ENCODE results near the gene NDUFAF8. TPM values are rescaled to one million over a fixed set of nuclear protein-coding genes. Genes with fewer than 3 reads are reported as not detected.

Gene NDUFAF8
- total and polyA plus RNA-seq, 10 of the 15 experiments (the other 5 are each of a cell fraction or from before 2014, with no cell fraction given), result 22.0 to 307 (median 106) TPM

DNA sequence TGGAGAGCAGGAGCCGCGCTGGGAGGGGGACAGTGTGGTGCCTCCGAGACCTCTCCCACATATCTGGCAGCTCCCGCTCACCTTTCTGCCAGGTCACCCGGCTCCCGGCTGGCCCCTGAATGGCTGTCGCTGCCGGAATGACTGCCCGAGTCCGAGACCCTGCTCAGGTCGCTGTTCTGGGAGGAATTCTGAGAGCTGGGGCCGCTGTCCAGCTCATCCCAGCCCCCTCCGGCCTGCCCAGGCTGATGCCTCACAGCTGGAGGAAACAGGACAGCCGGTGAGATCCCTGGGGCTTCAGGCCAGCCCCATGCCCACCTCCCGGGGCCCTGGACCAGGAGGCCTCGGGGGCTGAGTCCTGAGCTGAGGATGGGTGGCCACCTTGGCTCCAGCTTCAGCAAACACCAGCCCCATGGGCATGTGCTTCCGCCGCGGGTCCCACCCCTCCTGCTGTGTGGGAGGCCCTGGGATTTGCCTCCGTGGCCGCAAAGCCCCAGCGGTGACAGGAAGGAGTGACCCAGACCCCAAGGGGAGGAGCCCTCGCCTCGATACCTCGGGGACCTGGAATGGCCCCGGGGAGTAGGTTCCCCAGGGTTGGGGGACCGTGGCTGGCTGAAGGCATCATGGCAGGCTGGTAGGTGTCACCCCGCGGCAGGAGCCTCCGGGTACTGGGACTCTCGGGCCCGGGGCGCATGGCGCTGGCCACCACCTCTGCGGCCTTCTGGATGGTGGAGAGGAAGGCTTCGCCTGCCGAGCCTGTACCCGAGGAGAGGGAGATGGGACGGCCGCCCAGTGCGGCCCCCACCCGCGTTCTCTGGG is 7.1 kb upstream of the NDUFAF8 start:
- no peak for DNase-seq (ENCODE audit: low read depth, low spot score)
- TF ChIP-seq KDM1A (IDR thresholded peaks at IDR 0.05; ENCODE audit: borderline replicate concordance) (no peak), LARP7 (IDR thresholded peaks at IDR 0.05) (no peak), NR2C2 (IDR thresholded peaks at IDR 0.05; ENCODE audit: borderline replicate concordance, control insufficient read depth, insufficient read length, low read depth) (no peak), ZNF274 (IDR thresholded peaks at IDR 0.05; ENCODE audit: insufficient read depth, insufficient read length) (no peak), SUZ12 (IDR thresholded peaks at IDR 0.05; ENCODE audit: unreplicated experiment) (no peak), CHD1 (IDR thresholded peaks at IDR 0.05; ENCODE audit: low read depth, low read length) (no peak), RAD21 (IDR thresholded peaks at IDR 0.05; ENCODE audit: insufficient read depth, low read depth, low read length) (no peak), EED (IDR thresholded peaks at IDR 0.05; ENCODE audit: low read depth) (no peak)
- TF ChIP-seq, protein P1, sequence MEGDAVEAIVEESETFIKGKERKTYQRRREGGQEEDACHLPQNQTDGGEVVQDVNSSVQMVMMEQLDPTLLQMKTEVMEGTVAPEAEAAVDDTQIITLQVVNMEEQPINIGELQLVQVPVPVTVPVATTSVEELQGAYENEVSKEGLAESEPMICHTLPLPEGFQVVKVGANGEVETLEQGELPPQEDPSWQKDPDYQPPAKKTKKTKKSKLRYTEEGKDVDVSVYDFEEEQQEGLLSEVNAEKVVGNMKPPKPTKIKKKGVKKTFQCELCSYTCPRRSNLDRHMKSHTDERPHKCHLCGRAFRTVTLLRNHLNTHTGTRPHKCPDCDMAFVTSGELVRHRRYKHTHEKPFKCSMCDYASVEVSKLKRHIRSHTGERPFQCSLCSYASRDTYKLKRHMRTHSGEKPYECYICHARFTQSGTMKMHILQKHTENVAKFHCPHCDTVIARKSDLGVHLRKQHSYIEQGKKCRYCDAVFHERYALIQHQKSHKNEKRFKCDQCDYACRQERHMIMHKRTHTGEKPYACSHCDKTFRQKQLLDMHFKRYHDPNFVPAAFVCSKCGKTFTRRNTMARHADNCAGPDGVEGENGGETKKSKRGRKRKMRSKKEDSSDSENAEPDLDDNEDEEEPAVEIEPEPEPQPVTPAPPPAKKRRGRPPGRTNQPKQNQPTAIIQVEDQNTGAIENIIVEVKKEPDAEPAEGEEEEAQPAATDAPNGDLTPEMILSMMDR (IDR thresholded peaks at IDR 0.05 in 2 of 3, conservative IDR thresholded peaks at IDR 0.05 in 1 of 3; ENCODE audit: control insufficient read depth in 2 of 3, extremely low read depth in 1 of 3, insufficient read depth in 1 of 3, low read depth in 3 of 3, low read length in 3 of 3), result no peak
- FAIRE-seq, result no peak
- no peaks in the 10 kb centered on the region for H3K9me3 ChIP-seq (replicated peaks; ENCODE audit: control insufficient read depth, insufficient read depth, low read length)
- H3K79me2 ChIP-seq (ENCODE audit: control insufficient read depth, insufficient read depth, low read length), result no peaks in the 10 kb centered on the region; the same call in 1 of the 2 replicates
- RAD21 ChIA-PET (ENCODE audit: unreplicated experiment), result no interaction called here
- no peak overlapping the region for H2AFZ ChIP-seq (ENCODE audit: control insufficient read depth, low read depth, low read length)
- SMC1A ChIA-PET (ENCODE audit: uncharacterized antibody, unreplicated experiment), result interaction anchor here (0.7 kb wide), 1 partner anchor 9 kb away, joined by 3 read pairs; the partner anchor contains the start of gene CEP131
- H4K20me1 ChIP-seq (ENCODE audit: control insufficient read depth, insufficient read depth), result no peaks in the 10 kb centered on the region
- no peak overlapping the region for H3K4me3 ChIP-seq
- no peaks in the 10 kb centered on the region for H3K27me3 ChIP-seq (replicated peaks in 1 of 2; ENCODE audit: control insufficient read depth in 2 of 2, insufficient read depth in 2 of 2, low read length in 1 of 2)
- no peak overlapping the region for H3K4me2 ChIP-seq (ENCODE audit: control insufficient read depth, insufficient read depth)
- WGBS (ENCODE audit: insufficient coverage, insufficient replicate concordance, low lambda C conversion rate, missing lambda C conversion rate), result 95% methylated on average over 35 of the region's 43 CpGs
- POLR2A ChIA-PET, result no interaction called here
- no peak overlapping the region for H3K27ac ChIP-seq (ENCODE audit: control insufficient read depth, insufficient read depth)
- H3K36me3 ChIP-seq (ENCODE audit: control insufficient read depth in 2 of 2, insufficient read depth in 2 of 2, low read length in 1 of 2), result peaks cover 4 to 12% of the 10 kb centered on the region in 2 experiments; a peak in 3 of 4 replicates
- H3K9ac ChIP-seq (ENCODE audit: control insufficient read depth, insufficient read depth, low read length), result no peak overlapping the region
- intact Hi-C loops (cut with micrococcal nuclease; ENCODE audit: unreplicated experiment), result no loop called here
- CTCF ChIA-PET, result no interaction called here
- no peak for ATAC-seq
- H3K4me1 ChIP-seq (ENCODE audit: control insufficient read depth, insufficient read depth, low read length), result peaks cover 14% of the 10 kb centered on the region
- BruUV-seq (replicated peaks), result no TSS peak
- in situ Hi-C loops (cut with MboI), result loop anchor here (25.0 kb wide), 1 partner anchor 220 kb away; no protein-coding TSS in a partner anchor

All from GM12878 (cell line).